Heart right ventricle (tissue), 16 donors: ENCODE data around the gene PRICKLE4. TPM values are rescaled to one million over a fixed set of nuclear protein-coding genes. Genes with fewer than 3 reads are reported as not detected.

ENCODE experiments used
- ATAC-seq, 8 donors: fragments of 200-7000 bp; cut with Tn5 transposase; one replicate each; pipeline ENCODE4 v1.9.1; 2020; ENCODE audit warnings: mild to moderate bottlenecking in 8 of 8, moderate library complexity in 8 of 8, moderate number of reproducible peaks in 1 of 8
- DNase-seq, 2 donors: peaks; one replicate each; pipeline ENCODE4 v3.0.0-alpha.2; 2020
- H3K27ac ChIP-seq, 10 donors: fragments of 200-600 bp; sonication (generic) in 2 of 10; one replicate each; pipeline versions ENCODE4 v1.5.0 to v1.8.0; 2020 to 2022; ENCODE audit warnings: mild to moderate bottlenecking in 3 of 10
- H3K27me3 ChIP-seq, 7 donors: fragments of 200-600 bp; one replicate each; pipeline ENCODE4 v1.8.0; 2021 to 2022; ENCODE audit warnings: mild to moderate bottlenecking in 2 of 7
- H3K36me3 ChIP-seq, 9 donors: fragments of 200-600 bp; sonication (generic) in 1 of 9; one replicate each; pipeline versions ENCODE4 v1.5.0 to v1.8.0; 2020 to 2022; ENCODE audit warnings: mild to moderate bottlenecking in 2 of 9
- H3K4me1 ChIP-seq, 9 donors: fragments of 200-600 bp; sonication (generic) in 1 of 9; one replicate each; pipeline versions ENCODE4 v1.5.0 to v1.8.0; 2020 to 2022; ENCODE audit warnings: mild to moderate bottlenecking in 4 of 9
- H3K4me3 ChIP-seq, 10 donors: fragments of 200-600 bp; sonication (generic) in 2 of 10; one replicate each; pipeline versions ENCODE4 v1.5.0 to v1.8.0; 2020 to 2022; ENCODE audit warnings: mild to moderate bottlenecking in 7 of 10, moderate library complexity in 2 of 10
- H3K9me3 ChIP-seq, 11 donors: fragments of 200-600 bp in 10 of 11; sonication (generic) in 2 of 11; one replicate each; pipeline versions ENCODE4 v1.5.0 to v1.8.0; 2013 to 2022; ENCODE audit warnings: mild to moderate bottlenecking in 2 of 11, control low read depth in 1 of 11, moderate library complexity in 1 of 11
- CTCF ChIP-seq, 9 donors: fragments of 200-600 bp; sonication (generic) in 2 of 9; IDR thresholded peaks; one replicate each; pipeline versions ENCODE4 v1.5.0 to v1.8.0; 2021 to 2022; ENCODE audit warnings: antibody characterized with exemption in 9 of 9, mild to moderate bottlenecking in 5 of 9, moderate library complexity in 1 of 9
- WGBS, 2 donors: extraction: QIAGEN DNeasy Blood & Tissue Kit; methylation state at CpG; one replicate each; pipeline ENCODE4 v1.1.7; 2013; ENCODE audit warnings: inconsistent platforms in 1 of 2; 5-methylcytosine and 5-hydroxymethylcytosine counted together
- intact Hi-C, 10 donors: fragments of 100-400 bp; cut with DNase I; formaldehyde crosslinking; loops; one replicate each; pipeline versions ENCODE4 v1.11.1 to v1.14.2; 2022
- polyA plus RNA-seq, 2 donors: library from polyadenylated mRNA; stranded (reverse); fragments of 200-250 nt; gene quantifications; one replicate each; pipeline ENCODE4 v1.2.3, GENCODE V29; 2013
- total RNA-seq, 10 donors: library from RNA; stranded (reverse); fragmentation: NEBNext Ultra II Directional in 3 of 10; extraction: Animal tissue kit (Norgen Biotek cat#: 25700) in 3 of 10; gene quantifications; one replicate each; pipeline versions ENCODE4 v1.2.1 to v1.2.4, GENCODE V29; 2021 to 2023
- donor health status: Arrhythmogenic right ventricular cardiomyopathy.
- donor health status: ischemic (EF 13 %, LVEDD 7.1; RV severe dilation, severe dysfunction).
- donor health status: healthy with polysubstance abuse.
- donor health status: DM: no; HTN: yes; CAD: no.
- donor health status: DM: no; HTN: no; CAD: no.
- donor health status: ischemic (EF 25% LVEDD 6.9; RV normal size, moderate dysfunction).
- donor health status: ischemic (EF 25% LVEDD 5.7; RV mildly dilated, moderate dysfunction).
- donor health status: healthy.
- donor health status: DM: yes; HTN: yes; CAD: no.
- donor health status: Ischemic cardiomyopathy.
- donor health status: ischemic (EF 35%, LVEDD 5.7; RV mildly dilated, moderate dysfunction).
- donor health status: nonischemic (EF 11% LVEDD 7.7; RV severe dilation, severe dysfunction).
- donor health status: DM: yes; HTN: yes; CAD: no.
- donor health status: PGD.
- donor health status: ischemic (EF 29% LVEDD 5.4; RV normal size, mild dysfunction).
- donor health status: nonischemic (EF 23%, LVEDD 6.1; RV moderate dilation, normal function).

The PRICKLE4 gene
- total and polyA plus RNA-seq, 12 donors, result 0.38 to 6.1 (median 1.9) TPM

GRCh38 chr6:41836660-41837052, 56.1 kb downstream of the PRICKLE4 start:
- no peak for TF ChIP-seq CTCF (IDR thresholded peaks at IDR 0.05)
- no peaks in the 10 kb centered on the region for H3K27me3 ChIP-seq
- H3K36me3 ChIP-seq, result no peaks in the 10 kb centered on the region
- intact Hi-C loops, result no loop called here
- no peak for DNase-seq
- ATAC-seq, result no peak
- 90% methylated on average over 2 of the region's 2 CpGs for WGBS, 2 donors
- no peak overlapping the region for H3K4me3 ChIP-seq
- H3K9me3 ChIP-seq, result peaks cover 0 to 6% (median 0%) of the 10 kb centered on the region in 11 donors
- no peaks in the 10 kb centered on the region for H3K4me1 ChIP-seq
- no peak overlapping the region for H3K27ac ChIP-seq

Other genes with a start within 250 kb of the PRICKLE4 start
- gene FOXP4, start 234.4 kb upstream of the PRICKLE4 start, total RNA-seq, result 10 to 100 TPM; 12.7 to 18.0 (median 13.7) TPM
- gene FOXP4, start 234.4 kb upstream of the PRICKLE4 start, polyA plus RNA-seq, result 10 to 100 TPM in 1 of 2 donors, 1 to 10 TPM in 1; 8.9 to 12.9 TPM
- 1 to 10 TPM in 6 of 10 donors, under 1 TPM in 4; 0.34 to 2.7 (median 1.2) TPM for gene MDFI, start 142.3 kb upstream of the PRICKLE4 start, total RNA-seq
- gene MDFI, start 142.3 kb upstream of the PRICKLE4 start, polyA plus RNA-seq, result 1 to 10 TPM; 1.2 to 4.4 TPM
- gene TFEB, start 45.2 kb upstream of the PRICKLE4 start, total RNA-seq, result 10 to 100 TPM; 29.2 to 47.0 (median 39.6) TPM
- gene TFEB, start 45.2 kb upstream of the PRICKLE4 start, polyA plus RNA-seq, result 10 to 100 TPM; 36.9 to 52.3 TPM
- gene PGC, start 33.4 kb upstream of the PRICKLE4 start, total RNA-seq, result not detected
- gene PGC, start 33.4 kb upstream of the PRICKLE4 start, polyA plus RNA-seq, result 1 to 10 TPM in 1 of 2 donors, under 1 TPM in 1; 0.58 to 2.0 TPM
- gene FRS3, start 882 bp upstream of the PRICKLE4 start, total RNA-seq, result 1 to 10 TPM; 4.1 to 8.7 (median 5.8) TPM
- 1 to 10 TPM; 2.8 to 8.0 TPM for gene FRS3, start 882 bp upstream of the PRICKLE4 start, polyA plus RNA-seq
- gene TOMM6, start 6.9 kb downstream of the PRICKLE4 start, total RNA-seq, result 100 to 1,000 TPM; 156 to 210 (median 186) TPM
- 100 to 1,000 TPM; 135 to 291 TPM for gene TOMM6, start 6.9 kb downstream of the PRICKLE4 start, polyA plus RNA-seq
- gene USP49, start 114.6 kb downstream of the PRICKLE4 start, total RNA-seq, result 1 to 10 TPM; 1.1 to 2.0 (median 1.7) TPM
- 1 to 10 TPM in 1 of 2 donors, under 1 TPM in 1; 0.58 to 2.0 TPM for gene USP49, start 114.6 kb downstream of the PRICKLE4 start, polyA plus RNA-seq
- gene MED20, start 140.4 kb downstream of the PRICKLE4 start, total RNA-seq, result 10 to 100 TPM; 12.6 to 21.5 (median 17.3) TPM
- 10 to 100 TPM; 11.0 to 11.1 TPM for gene MED20, start 140.4 kb downstream of the PRICKLE4 start, polyA plus RNA-seq
- 10 to 100 TPM in 3 of 10 donors, 1 to 10 TPM in 7; 7.5 to 14.6 (median 9.9) TPM for gene BYSL, start 140.7 kb downstream of the PRICKLE4 start, total RNA-seq
- 10 to 100 TPM in 1 of 2 donors, 1 to 10 TPM in 1; 4.3 to 20.0 TPM for gene BYSL, start 140.7 kb downstream of the PRICKLE4 start, polyA plus RNA-seq
- gene CCND3, start 161.0 kb downstream of the PRICKLE4 start, total RNA-seq, result 10 to 100 TPM; 29.6 to 51.8 (median 37.5) TPM
- 10 to 100 TPM; 55.5 to 77.3 TPM for gene CCND3, start 161.0 kb downstream of the PRICKLE4 start, polyA plus RNA-seq